SU-DHL-6 (cell line): ENCODE results near the gene CARD11.

Experiments
- CTCF ChIP-seq: fragments of 200-600 bp; sonication (generic); IDR thresholded peaks from one replicate; pipeline ENCODE4 v1.5.1; 2017; ENCODE audit warnings: antibody characterized with exemption, mild to moderate bottlenecking, low read length, moderate library complexity; ENCODE audit not compliant: insufficient read depth, poor library complexity, severe bottlenecking
- EZH2phosphoT487 ChIP-seq: fragments of 200-600 bp; sonication (generic), shearing (Covaris generic); conservative IDR thresholded peaks from 2 replicates; pipeline ENCODE4 v1.6.1; 2018; ENCODE audit warnings: mild to moderate bottlenecking, antibody characterized with exemption, low read length, moderate library complexity, mixed read lengths

DNA sequence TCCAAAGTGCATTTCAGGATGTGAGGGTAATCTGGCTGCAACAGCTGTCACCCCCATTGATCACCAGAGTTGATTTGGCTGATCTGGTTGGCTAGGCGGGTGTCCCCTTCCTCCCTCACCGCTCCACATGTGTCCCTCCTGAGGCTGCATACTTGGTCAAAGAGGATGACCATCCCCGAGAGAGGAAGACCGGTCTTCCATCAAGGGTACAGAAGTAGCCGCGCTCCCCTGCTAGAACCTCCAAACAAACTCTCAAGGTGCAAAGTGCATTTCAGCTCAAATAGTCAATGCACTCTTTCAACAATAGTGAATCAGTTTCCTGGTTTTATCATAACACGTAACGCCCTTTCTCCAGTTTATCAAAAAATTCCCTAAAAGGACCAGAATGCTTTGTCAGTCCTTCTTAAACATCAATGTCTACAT is 44.6 kb downstream of the CARD11 start:
- TF ChIP-seq CTCF, result no peak
- no peak for TF ChIP-seq EZH2phosphoT487
